Small intestine (tissue), 7 donors: Measurements from ENCODE around the gene SLC6A13. TPM values are rescaled to one million over a fixed set of nuclear protein-coding genes. Genes with fewer than 3 reads are reported as not detected.

Experiments used
- DNase-seq, 2 donors: peaks; one replicate each; pipeline versions ENCODE4 v3.0.0 to v3.0.0-alpha.2; 2013
- FAIRE-seq: peaks from 2 replicates; lab custom pipeline; 2012; peaks lifted over from hg19 to GRCh38; lab: Jason Lieb, UNC
- H3K27ac ChIP-seq, 3 donors: one replicate each; pipeline ENCODE4 v1.5.1; 2013; ENCODE audit warnings: low read length in 2 of 3, mild to moderate bottlenecking in 2 of 3, control low read depth in 1 of 3, inconsistent platforms in 1 of 3, low read depth in 1 of 3, moderate library complexity in 1 of 3
- H3K27me3 ChIP-seq, 3 donors: one replicate each; pipeline ENCODE4 v1.6.1; 2013; ENCODE audit warnings: low read length in 3 of 3, inconsistent platforms in 1 of 3; ENCODE audit not compliant: control insufficient read depth in 3 of 3, insufficient read depth in 3 of 3
- H3K36me3 ChIP-seq, 3 donors: one replicate each; pipeline ENCODE4 v1.6.1; 2013; ENCODE audit warnings: low read length in 3 of 3, inconsistent platforms in 1 of 3, low read depth in 1 of 3, mild to moderate bottlenecking in 1 of 3, moderate library complexity in 1 of 3; ENCODE audit not compliant: control insufficient read depth in 3 of 3, insufficient read depth in 2 of 3
- H3K4me1 ChIP-seq, 3 donors: one replicate each; pipeline ENCODE4 v1.6.1; 2013; ENCODE audit warnings: low read length in 2 of 3, inconsistent platforms in 1 of 3, low read depth in 1 of 3, mild to moderate bottlenecking in 1 of 3, moderate library complexity in 1 of 3; ENCODE audit not compliant: control insufficient read depth in 3 of 3, insufficient read depth in 2 of 3
- H3K4me3 ChIP-seq, 3 donors: one replicate each; pipeline ENCODE4 v1.5.1; 2013; ENCODE audit warnings: low read length in 3 of 3, control low read depth in 1 of 3, inconsistent platforms in 1 of 3, low read depth in 1 of 3, mild to moderate bottlenecking in 1 of 3, moderate library complexity in 1 of 3
- H3K9me3 ChIP-seq, 2 donors: one replicate each; pipeline ENCODE4 v1.6.1; 2013; ENCODE audit warnings: low read depth in 1 of 2, low read length in 1 of 2; ENCODE audit not compliant: control insufficient read depth in 2 of 2, insufficient read depth in 1 of 2
- WGBS, 3 donors: extraction: QIAGEN DNeasy Blood & Tissue Kit; methylation state at CpG; one replicate each; pipeline ENCODE4 v1.1.7; 2013; 5-methylcytosine and 5-hydroxymethylcytosine counted together
- polyA plus RNA-seq, 4 donors: library from polyadenylated mRNA; stranded (reverse) in 3 of 4; unstranded in 1 of 4; fragments of 200-250 nt in 3 of 4; fragments of 120-200 nt in 1 of 4; gene quantifications; one replicate each; pipeline versions ENCODE4 v1.2.1 to v1.2.3, GENCODE V29; 2013
- donor health status: healthy with polysubstance abuse.
- donor health status: control.
- donor health status: control.
- donor health status: Bipolar disorder and iron deficiency.
- donor health status: healthy.

Gene SLC6A13
- polyA plus RNA-seq, 4 donors = 0.24 to 18.6 (median 5.8) TPM

- FAIRE-seq (no peak), DNase-seq (peak in 1 of 2 donors; percentile 27)
- Histone ChIP-seq H3K9me3 (no peaks in the 10 kb centered on the region), H3K4me1 (peaks cover 0 to 6% (median 0%) of the 10 kb centered on the region in 3 donors), H3K27me3 (peaks cover 0 to 45% (median 15%) of the 10 kb centered on the region in 3 donors), H3K36me3 (no peaks in the 10 kb centered on the region), H3K4me3 (peak overlapping the region in 2 of 3 donors; percentile 19 to 45), H3K27ac (no peak overlapping the region)
- whole genome bisulfite sequencing, 3 donors = 10 to 20% (median 16%) methylated on average over 69 to 83 of the region's 84 CpGs
Measured at GRCh38 chr12:203462-204260, 59.0 kb downstream of the SLC6A13 start.

- Histone ChIP-seq H3K9me3 (no peaks in the 10 kb centered on the region), H3K4me3 (peak overlapping the region in 1 of 3 donors; percentile 45), H3K36me3 (no peaks in the 10 kb centered on the region), H3K27me3 (peaks cover 0 to 46% (median 15%) of the 10 kb centered on the region in 3 donors), H3K27ac (no peak overlapping the region), H3K4me1 (peaks cover 0 to 6% (median 0%) of the 10 kb centered on the region in 3 donors)
- FAIRE-seq = no peak
- no peak for DNase-seq
- 57 to 61% (median 61%) methylated on average over 16 of the region's 16 CpGs for WGBS, 3 donors
Measured at GRCh38 chr12:203074-203461, 59.6 kb downstream of the SLC6A13 start.

DNA sequence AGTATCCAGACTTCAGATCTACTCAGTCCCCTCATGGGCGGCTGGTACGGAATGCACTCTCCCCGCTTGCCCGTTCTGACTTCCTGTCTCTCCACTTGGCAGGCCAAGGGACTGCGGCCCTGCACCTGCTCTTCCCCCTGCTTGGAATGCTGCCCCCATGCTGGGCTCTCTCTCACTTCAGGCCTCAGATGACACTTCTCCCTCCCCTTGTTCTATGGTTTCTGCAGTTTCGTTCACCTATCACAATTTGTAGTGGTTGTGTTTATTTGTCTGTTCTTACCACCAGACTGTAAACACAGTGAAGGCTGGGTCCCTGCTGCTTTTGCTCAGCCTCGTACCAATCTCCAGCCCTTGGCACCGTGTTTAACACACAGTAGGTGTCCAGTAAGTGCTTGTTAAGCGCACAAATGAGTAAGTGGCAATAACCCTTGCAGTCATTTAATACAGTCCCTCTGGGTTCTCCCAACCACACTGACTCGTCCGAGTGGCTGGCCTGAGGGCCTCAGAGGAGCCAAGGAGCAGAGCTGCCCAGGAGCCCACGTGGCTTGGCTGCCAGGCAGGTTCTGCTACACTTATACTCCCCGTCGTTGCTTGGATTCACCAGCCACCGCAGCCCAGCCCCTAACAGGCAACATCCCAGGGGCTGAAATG is 60.4 kb downstream of the SLC6A13 start:
- peaks cover 0 to 6% (median 0%) of the 10 kb centered on the region in 3 donors for H3K4me1 ChIP-seq
- peaks cover 0 to 49% (median 15%) of the 10 kb centered on the region in 3 donors for H3K27me3 ChIP-seq
- FAIRE-seq (no peak), DNase-seq (no peak)
- H3K27ac ChIP-seq = no peak overlapping the region
- H3K9me3 ChIP-seq = no peaks in the 10 kb centered on the region
- H3K4me3 ChIP-seq = no peak overlapping the region
- H3K36me3 ChIP-seq = no peaks in the 10 kb centered on the region
- 49 to 55% (median 49%) methylated on average over 15 of the region's 15 CpGs for WGBS, 3 donors

DNA sequence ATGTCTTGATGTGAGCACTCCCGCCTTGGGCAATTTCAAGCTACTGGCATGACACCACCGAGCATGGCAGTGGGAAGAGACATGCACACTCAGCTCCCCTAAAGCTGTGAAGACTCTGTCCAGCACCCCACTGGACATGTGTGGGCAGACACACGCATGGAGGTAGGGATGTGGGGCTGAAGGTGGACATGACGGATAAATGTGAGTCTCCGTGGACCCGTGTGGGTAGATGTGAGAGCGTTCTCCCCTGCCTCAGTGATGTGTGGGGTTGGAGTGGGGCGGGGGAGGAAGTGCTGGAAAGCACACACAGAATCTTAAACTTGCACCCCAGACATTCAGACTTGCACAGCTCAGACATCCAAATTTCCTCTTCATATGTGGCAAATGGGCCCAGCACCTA is 61.3 kb downstream of the SLC6A13 start:
- Histone ChIP-seq H3K27me3 (peaks cover 0 to 49% (median 14%) of the 10 kb centered on the region in 3 donors), H3K4me1 (peaks cover 0 to 6% (median 0%) of the 10 kb centered on the region in 3 donors), H3K4me3 (no peak overlapping the region), H3K27ac (no peak overlapping the region), H3K9me3 (no peaks in the 10 kb centered on the region), H3K36me3 (no peaks in the 10 kb centered on the region)
- FAIRE-seq = no peak
- DNase-seq = no peak
- WGBS, 3 donors = 78 to 79% (median 78%) methylated on average over 8 of the region's 8 CpGs

DNA sequence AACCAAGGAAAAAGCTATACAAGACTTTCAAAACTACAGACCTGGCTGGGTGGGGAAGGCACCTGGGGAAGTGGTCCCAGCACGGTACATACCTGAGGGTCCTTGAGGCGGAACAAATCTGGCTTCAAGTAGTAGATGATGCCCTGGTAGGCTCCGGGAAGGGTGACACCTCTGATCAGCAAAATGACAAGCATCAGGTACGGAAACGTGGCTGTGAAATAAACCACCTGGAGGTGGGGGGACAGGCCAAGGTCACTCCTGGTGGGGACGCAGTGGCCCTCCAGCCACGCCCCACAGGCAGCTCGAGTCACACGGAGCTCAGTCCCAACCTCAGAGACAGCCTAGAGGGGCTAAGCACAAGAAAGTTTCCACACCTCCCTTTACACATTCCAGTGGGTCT is 63.9 kb downstream of the SLC6A13 start:
- 38 to 61% (median 48%) methylated on average over 9 of the region's 9 CpGs for WGBS, 3 donors
- H3K27ac ChIP-seq = no peak overlapping the region
- peaks cover 0 to 38% (median 6%) of the 10 kb centered on the region in 3 donors for H3K27me3 ChIP-seq
- FAIRE-seq = no peak
- H3K4me3 ChIP-seq = no peak overlapping the region
- DNase-seq = no peak
- H3K4me1 ChIP-seq = no peaks in the 10 kb centered on the region
- H3K9me3 ChIP-seq = no peaks in the 10 kb centered on the region
- no peaks in the 10 kb centered on the region for H3K36me3 ChIP-seq

- no peaks in the 10 kb centered on the region for H3K9me3 ChIP-seq
- H3K27ac ChIP-seq = no peak overlapping the region
- FAIRE-seq (no peak), DNase-seq (no peak)
- 92 to 94% (median 94%) methylated on average over 11 of the region's 11 CpGs for WGBS, 3 donors
- H3K4me1 ChIP-seq = no peaks in the 10 kb centered on the region
- H3K36me3 ChIP-seq = no peaks in the 10 kb centered on the region
- peaks cover 0 to 36% (median 6%) of the 10 kb centered on the region in 3 donors for H3K27me3 ChIP-seq
- no peak overlapping the region for H3K4me3 ChIP-seq
Measured at GRCh38 chr12:197911-198695, 64.5 kb downstream of the SLC6A13 start.

DNA sequence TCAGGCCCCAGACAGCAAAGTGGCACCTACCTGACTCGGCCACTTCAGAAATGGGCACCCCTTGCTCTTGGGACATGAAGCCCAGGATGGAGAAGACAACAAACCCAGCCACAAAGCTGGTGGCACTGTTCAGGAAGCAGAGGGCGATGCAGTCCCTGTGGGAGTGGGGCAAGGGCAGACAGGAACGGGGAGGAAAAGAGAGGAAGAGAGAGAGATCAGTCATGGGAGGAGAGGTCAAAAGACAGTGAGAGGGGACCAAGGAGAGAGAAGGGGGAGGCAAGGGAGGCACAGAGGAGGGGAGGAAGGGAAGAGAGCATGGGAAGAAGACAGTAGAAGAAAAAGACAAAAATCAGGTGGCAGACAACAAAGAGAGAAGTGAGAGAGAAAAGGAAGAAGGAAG is 65.3 kb downstream of the SLC6A13 start:
- DNase-seq = no peak
- Histone ChIP-seq H3K9me3 (no peaks in the 10 kb centered on the region), H3K4me1 (no peaks in the 10 kb centered on the region), H3K36me3 (no peaks in the 10 kb centered on the region), H3K27ac (no peak overlapping the region), H3K4me3 (no peak overlapping the region), H3K27me3 (peaks cover 0 to 28% (median 6%) of the 10 kb centered on the region in 3 donors)
- no peak for FAIRE-seq
- WGBS, 3 donors = 76 to 90% (median 86%) methylated on average over 3 of the region's 3 CpGs

- Histone ChIP-seq H3K27ac (no peak overlapping the region), H3K4me3 (no peak overlapping the region), H3K4me1 (no peaks in the 10 kb centered on the region), H3K36me3 (no peaks in the 10 kb centered on the region), H3K9me3 (peaks cover 0 to 5% of the 10 kb centered on the region in 2 donors), H3K27me3 (peaks cover 0 to 20% (median 4%) of the 10 kb centered on the region in 3 donors)
- DNase-seq (no peak), FAIRE-seq (no peak)
- 68 to 74% (median 74%) methylated on average over 4 of the region's 4 CpGs for WGBS, 3 donors
Measured at GRCh38 chr12:196436-196835, 66.2 kb downstream of the SLC6A13 start.
